ENCODE measurements around the gene TAF1. TPM values are rescaled to one million over a fixed set of nuclear protein-coding genes. Genes with fewer than 3 reads are reported as not detected.
A peak's percentile ranks its signal among the peaks of the same experiment; 100 is the strongest.
"Not testable (repeated sequence)": the region's sequence is repeated elsewhere in the genome, so short reads cannot be mapped to it uniquely, and the experiment has no call there.

The TAF1 gene
- total RNA-seq, 1 donor from 2014 or later: 66.6 TPM

- no peak for DNase-seq
Measured at GRCh38 chrX:71510161-71510560, 144.0 kb downstream of the TAF1 start.

- DNase-seq: not testable (repeated sequence)
Measured at GRCh38 chrX:71513731-71514130, 147.6 kb downstream of the TAF1 start.

- DNase-seq: peak; percentile 26
Measured at GRCh38 chrX:71514367-71515037, 148.3 kb downstream of the TAF1 start.

GRCh38 chrX:71515038-71515396 lies 148.9 kb downstream of the TAF1 start:
- peak; percentile 33 for DNase-seq

Small RNA genes within 50 kb of the gene (small RNA-seq; reads per million reads assigned to genes)
- gene AL590762.4 (ENCODE audit: low replicate concordance) (not detected), gene RF00019 (ENCODE audit: low replicate concordance) (not detected)

Other genes starting within 250 kb of the TAF1 start
- gene MED12, start 247.8 kb upstream of the TAF1 start, total RNA-seq: 33.5 TPM
- gene NLGN3, start 221.5 kb upstream of the TAF1 start, total RNA-seq: 3.7 TPM
- 0.41 TPM for gene GJB1, start 143.1 kb upstream of the TAF1 start, total RNA-seq
- 14.2 TPM for gene ZMYM3, start 112.2 kb upstream of the TAF1 start, total RNA-seq
- 291 TPM for gene NONO, start 82.7 kb upstream of the TAF1 start, total RNA-seq
- 80.2 TPM for gene ITGB1BP2, start 64.6 kb upstream of the TAF1 start, total RNA-seq
- 194 TPM for gene OGT, start 166.7 kb downstream of the TAF1 start, total RNA-seq
- gene GCNA, start 212.1 kb downstream of the TAF1 start, total RNA-seq: 3.2 TPM